ENCODE measurements around the gene TRIM74. TPM values are rescaled to one million over a fixed set of nuclear protein-coding genes. Genes with fewer than 3 reads are reported as not detected.
A peak's percentile ranks its signal among the peaks of the same experiment; 100 is the strongest.
"Not testable (repeated sequence)": the region's sequence is repeated elsewhere in the genome, so short reads cannot be mapped to it uniquely, and the experiment has no call there.

TRIM74 gene
- polyA plus RNA-seq (2012; ENCODE audit: low read depth, missing spikeins) = 0.32 TPM

DNA sequence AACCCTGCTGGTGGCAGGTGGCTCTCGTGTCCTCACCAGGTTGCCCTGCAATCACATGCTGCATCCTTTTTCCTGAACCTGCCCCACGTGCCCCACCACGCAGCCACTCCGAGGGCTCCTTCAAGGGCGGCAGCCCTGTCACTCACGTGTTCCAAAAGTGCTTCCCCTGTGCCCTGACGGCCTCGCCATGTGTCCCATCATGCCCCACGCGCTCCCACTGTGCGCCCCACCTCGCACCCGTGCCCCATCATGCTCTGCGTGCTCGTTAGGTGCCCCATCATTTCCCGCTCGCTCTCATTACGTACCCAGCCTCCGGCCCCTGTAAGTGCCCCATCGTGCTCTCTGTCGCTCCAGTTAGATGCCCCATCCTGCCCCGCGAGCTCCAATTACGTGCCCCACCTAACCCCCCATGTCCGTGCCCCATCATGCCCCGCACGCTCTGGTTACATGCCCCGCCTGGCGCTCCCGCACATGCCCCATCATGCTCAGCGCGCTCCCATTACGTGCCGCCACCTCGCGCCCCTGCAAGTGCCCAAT, at the start of gene TRIM74:
Gene TRIM74, minus strand, starts transcription at position 487 of the 537 bp plus-strand sequence. CDS start 3,309 bp downstream, outside the sequence.
- not testable (repeated sequence) for FAIRE-seq; DNase-seq (ENCODE audit: insufficient read length, low spot score)

DNA sequence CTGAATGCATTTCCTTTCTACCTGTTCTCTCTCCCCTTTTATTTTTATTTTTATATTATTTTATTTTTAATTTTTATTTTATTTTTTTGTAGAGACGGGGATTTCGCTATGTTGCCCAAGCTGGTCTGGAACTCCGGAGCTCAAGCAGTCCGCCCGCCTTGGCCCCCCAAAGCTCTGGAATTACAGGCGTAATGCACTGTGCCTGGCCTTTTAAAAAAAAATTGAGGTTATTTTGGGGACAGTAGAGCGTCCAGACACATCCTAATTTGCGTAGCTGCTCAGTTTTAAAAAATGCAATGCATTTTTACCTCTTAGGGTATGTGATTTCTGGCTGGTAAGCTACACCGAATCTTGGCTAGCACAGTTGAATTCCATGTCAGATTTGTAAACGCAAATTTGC, 37.2 kb upstream of the TRIM74 start:
- FAIRE-seq = not testable (repeated sequence)

DNA sequence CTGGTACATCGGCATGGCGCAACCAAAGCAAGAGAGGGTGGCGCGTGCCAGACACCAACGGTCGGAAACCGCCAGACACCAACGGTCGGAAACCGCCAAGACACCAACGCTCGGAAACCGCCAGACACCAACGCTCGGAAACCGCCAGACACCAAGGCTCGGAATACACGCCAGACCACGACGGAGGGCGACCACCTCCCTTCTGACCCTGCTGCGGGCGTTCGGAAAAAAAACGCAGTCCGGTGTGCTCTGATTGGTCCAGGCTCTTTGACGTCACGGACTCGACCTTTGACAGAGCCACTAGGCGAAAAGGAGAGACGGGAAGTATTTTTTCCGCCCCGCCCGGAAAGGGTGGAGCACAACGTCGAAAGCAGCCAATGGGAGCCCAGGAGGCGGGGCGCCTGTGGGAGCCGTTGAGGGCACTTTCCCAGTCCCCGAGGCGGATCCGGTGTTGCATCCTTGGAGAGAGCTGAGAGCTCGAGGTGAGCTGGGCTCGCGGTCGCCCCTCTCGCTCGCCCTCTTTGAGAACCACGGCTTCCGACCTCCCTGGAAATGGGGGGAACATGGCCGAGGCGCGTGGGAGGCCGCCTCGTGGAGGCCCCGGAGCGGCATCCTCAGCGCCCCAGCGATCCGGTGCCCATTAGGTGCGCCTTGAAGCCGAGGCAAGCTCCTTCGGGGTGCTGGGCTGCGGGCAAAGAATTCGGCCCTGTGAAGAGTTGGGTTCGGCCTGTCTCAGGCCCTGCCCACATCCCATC, 36.6 kb upstream of the TRIM74 start:
- not testable (repeated sequence) for FAIRE-seq; DNase-seq (ENCODE audit: insufficient read length, low spot score)
- TF ChIP-seq TAF1 (IDR thresholded peaks at IDR 0.05; ENCODE audit: low read depth, low read length) = peak; percentile 87
- 0 out of 2 replicates have a peak, but pooled peaks have one; percentile 16 for TF ChIP-seq POU2F2 (IDR thresholded peaks at IDR 0.05; ENCODE audit: low read depth, low read length)
- peak; percentile 94 for TF ChIP-seq POLR2AphosphoS5 (IDR thresholded peaks at IDR 0.05; ENCODE audit: low read depth, low read length)
- peak; percentile 91 for TF ChIP-seq POLR2A (IDR thresholded peaks at IDR 0.05; ENCODE audit: low read depth, low read length)

More for the DNA sequence above, 37.2 kb upstream of the TRIM74 start:
- not testable (repeated sequence) for DNase-seq (ENCODE audit: insufficient read length, low spot score)

DNA sequence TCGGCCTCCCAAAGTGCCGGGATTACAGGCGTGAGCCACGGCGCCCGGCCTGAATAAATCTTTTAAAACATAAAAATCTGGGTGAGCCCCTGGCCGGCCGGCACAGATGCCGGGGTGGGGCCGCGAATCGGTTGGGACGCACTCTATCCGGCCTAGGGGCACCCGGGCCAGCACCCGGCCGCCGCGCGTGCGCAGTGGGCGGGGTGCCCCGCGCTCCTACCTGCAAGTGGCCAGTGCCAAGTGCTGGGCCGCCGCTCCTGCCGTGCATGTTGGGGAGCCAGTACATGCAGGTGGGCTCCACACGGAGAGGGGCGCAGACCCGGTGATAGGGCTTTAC, 36.1 kb upstream of the TRIM74 start:
- FAIRE-seq; DNase-seq (ENCODE audit: insufficient read length, low spot score): not testable (repeated sequence)

DNA sequence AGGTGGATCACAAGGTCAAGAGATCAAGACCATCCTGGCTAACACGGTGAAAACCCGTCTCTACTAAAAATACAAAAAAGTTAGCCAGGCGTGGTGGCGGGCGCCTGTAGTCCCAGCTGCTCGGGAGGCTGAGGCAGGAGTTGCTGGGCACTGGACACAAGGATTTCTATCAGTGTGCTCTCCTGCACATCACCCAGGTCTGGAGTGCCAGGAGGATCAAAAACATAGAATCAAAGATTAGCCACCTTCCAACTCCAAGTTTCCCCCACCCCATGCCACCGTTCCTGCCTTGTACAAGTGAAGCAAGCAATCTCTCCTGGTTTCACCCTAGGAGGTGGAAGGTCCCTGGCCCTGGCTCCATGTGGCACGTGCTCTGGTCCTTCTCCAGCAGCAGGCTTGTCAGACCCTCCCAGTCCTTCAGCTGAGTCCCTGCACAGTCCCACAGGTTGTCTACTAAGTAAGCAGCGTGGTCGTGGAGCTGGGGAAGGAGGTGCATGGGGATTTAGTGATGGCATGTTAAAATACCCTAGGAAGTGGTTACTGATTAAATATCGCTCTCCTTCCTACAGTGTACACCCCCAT, 28.7 kb upstream of the TRIM74 start:
- FAIRE-seq; DNase-seq (ENCODE audit: insufficient read length, low spot score): not testable (repeated sequence)

DNA sequence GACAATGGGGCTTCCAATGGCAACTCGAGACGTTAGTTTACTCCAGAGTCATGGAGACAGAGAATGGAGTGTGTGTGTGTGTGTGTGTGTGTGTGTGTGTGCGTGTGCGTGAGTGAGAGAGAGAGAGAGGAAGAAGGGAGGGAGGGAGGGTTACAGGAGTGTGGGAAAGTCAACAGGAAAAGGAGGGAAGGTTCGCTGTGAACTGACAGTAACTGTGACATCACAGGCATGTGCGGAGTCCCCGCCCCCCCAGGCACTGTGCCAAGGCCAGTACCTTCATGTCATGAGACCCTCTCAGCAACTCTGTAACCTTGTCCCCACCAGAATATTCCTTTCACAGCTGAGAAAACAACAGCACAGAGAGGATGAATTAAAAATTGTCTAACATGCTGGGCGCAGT, 28.2 kb upstream of the TRIM74 start:
- not testable (repeated sequence) for FAIRE-seq; DNase-seq (ENCODE audit: insufficient read length, low spot score)

DNA sequence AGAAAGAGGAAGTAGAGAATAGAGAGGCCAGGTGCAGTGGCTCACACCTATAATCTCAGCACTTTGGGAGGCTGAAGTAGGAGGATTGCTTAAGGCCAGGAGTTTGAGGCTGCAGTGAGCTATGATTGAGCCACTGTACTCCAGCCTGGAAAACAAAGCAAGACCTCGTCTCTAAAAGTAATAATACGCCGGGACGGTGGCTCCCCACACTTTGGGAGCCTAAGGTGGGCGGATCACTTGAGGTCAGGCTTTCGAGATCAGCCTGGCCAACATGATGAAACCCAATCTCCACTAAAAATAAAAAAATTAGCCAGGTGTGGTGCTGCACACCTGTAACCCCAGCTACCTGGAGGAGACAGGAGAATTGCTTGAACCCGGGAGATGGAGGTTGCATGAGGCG, 26.2 kb upstream of the TRIM74 start:
- FAIRE-seq; DNase-seq (ENCODE audit: insufficient read length, low spot score): not testable (repeated sequence)

DNA sequence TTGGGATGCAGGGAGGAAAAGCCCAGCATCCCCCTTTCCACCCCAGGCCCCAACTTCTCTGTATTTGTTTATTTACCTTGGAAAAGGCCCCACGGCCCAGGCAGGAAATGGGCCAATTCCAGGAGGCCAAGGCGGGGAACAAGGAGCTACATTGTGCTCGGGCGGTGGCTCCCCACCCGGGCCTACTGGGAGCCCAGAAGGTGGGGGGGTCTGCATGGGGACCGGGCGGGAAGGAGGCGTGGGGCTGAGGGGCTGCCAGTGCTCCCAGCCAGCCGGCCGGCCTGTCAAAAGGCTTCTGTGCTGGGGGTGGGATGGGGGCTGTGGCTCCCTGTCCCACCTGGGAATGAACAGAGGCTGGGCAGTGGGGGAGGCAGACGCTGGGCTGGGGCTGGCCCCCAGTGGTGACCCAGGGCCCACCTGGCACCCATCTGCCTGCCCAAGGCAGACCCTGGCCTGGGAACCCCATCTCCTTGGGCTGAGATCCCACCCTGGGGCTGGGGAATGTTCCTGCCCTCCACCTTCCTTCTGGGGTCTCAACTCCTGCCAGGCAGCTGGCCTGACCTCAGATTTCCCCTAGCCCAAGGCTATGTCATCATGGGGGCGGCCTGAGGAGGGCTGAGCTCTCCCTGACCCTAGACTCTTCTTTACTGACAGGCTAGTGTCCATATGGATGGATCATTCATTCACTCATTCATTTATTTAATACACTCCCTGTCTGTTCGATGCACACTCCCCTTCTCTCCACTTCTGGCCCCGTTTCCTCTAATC, 21.1 kb upstream of the TRIM74 start:
- DNase-seq (ENCODE audit: insufficient read length, low spot score); FAIRE-seq: not testable (repeated sequence)

DNA sequence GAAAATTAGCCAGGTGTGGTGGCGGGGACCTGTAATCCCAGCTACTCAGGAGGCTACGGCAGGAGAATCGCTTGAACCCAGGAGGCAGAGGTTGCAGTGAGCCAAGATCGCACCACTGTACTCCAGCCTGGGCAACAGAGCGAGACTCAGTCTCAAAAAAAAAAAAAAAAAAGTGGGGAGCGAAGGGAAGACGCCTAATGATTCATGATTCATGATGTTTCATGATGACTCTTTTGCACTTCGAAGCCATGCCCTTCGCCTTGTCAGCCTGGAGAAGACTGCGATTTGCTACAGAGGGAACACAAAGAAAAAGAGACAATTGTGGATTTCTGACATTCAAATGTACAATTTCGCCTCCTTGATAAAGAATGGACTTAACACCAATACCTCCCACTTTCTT, 12.8 kb upstream of the TRIM74 start:
- not testable (repeated sequence) for DNase-seq (ENCODE audit: insufficient read length, low spot score); FAIRE-seq

DNA sequence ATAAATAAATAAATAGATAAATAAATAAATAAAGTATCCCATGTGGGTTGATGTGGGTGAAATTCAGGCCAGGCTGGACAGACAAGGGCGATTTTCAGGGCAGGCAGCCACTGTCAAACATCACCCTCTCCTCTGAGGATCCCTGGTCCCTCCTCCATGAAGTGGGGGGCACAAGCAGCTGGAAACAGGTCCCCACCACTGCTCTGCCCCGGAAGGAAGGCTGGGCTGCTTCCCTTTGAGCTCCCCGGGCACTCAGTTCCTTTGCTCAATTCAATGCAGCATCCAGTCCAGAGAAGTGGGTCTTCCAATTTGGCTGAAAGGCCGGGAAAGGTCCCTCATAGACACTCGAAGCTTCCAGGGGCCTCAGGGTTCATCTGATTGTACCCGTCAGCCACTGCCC, 11.1 kb upstream of the TRIM74 start:
- FAIRE-seq; DNase-seq (ENCODE audit: insufficient read length, low spot score): not testable (repeated sequence)

DNA sequence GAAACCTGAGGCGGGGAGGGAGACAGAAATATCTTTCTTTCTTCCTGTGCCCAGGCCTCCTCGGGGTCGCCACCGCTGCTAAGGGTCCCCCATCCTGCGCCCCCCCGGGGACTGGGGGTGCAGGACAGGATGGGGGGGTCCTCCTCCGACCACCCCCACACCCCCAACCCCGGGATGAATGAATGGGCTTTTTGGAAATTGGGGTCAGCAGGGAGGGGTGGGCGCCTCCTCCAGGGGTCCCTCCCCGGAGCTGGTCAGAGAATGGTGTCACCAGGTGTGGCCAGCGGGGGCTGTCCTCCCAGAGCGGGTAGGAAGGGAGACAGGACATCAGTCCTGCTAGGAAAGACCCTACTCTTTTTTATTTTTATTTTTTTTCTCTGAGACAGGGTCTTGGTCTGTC, 7.2 kb upstream of the TRIM74 start:
- DNase-seq (ENCODE audit: insufficient read length, low spot score) = not testable (repeated sequence)

DNA sequence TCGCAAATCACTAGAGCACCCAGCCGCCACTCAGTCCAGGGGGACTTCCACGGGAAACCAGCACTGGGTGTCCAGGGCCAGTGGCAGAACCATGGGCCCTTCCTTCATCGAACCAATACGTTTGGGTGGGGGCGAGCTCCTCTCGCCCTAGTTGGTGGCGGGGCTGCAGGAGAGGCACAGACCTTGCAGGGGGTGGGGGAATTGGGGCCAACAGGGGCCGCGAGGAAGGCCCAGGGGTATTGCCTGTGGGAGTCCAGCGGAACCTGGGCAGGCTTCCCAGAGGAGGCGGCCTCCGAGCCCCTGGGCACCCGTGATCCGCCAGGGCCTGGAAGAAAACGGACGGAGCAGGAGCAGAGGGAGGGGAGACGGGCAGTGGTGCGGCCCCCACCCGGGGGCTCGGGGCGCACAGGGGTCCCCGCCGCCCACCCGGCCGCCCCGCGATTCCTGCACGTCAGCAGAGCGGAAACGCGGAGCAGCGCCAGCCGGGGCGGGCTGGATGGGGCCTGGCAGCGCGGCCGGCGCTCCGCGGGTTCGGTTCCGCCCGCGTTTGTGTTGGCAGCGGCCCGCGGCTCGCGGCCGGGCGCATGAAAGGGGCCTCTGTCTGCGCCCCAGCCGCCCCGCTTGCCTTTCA, 6.5 kb upstream of the TRIM74 start:
- not testable (repeated sequence) for FAIRE-seq; DNase-seq (ENCODE audit: insufficient read length, low spot score)

More for the DNA sequence above, 7.2 kb upstream of the TRIM74 start:
- not testable (repeated sequence) for FAIRE-seq

DNA sequence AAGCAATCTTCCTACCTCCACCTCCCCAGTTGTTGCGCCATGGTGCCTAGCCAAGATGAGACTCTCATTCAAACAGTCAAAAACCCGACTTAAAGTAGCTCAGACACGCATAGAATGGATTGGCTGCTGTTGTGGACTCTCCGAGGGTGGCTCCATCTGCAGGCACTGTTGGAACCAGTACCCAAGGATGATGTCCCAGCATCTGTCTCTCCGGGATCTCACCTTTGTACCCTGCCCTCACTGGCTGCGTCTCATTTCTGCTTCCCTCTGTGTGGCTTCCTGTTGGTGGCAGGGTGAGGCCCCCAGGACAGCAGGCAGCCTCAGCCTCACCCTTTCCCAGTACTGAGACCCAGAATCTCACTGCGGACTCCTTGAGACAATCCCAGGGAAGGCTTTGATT, 5.5 kb upstream of the TRIM74 start:
- DNase-seq (ENCODE audit: insufficient read length, low spot score); FAIRE-seq: not testable (repeated sequence)

DNA sequence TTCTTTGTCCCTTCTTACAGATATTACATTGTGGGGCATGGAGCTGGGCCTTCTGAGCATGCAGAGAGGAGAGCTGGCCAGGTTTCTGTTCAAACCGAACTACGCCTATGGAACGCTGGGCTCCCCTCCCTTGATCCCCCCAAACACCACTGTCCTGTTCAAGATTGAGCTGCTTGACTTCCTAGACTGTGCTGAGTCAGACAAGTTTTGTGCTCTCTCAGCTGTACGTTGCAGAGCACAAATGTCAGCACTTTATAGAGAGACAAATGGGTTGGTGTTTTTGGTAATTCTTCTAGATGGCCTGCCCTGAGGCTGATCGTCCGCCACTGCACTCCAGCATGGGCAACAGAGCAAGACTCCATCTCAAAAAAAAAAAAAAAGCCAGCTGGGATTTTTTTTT, 2.2 kb upstream of the TRIM74 start:
- DNase-seq (ENCODE audit: insufficient read length, low spot score); FAIRE-seq: not testable (repeated sequence)

DNA sequence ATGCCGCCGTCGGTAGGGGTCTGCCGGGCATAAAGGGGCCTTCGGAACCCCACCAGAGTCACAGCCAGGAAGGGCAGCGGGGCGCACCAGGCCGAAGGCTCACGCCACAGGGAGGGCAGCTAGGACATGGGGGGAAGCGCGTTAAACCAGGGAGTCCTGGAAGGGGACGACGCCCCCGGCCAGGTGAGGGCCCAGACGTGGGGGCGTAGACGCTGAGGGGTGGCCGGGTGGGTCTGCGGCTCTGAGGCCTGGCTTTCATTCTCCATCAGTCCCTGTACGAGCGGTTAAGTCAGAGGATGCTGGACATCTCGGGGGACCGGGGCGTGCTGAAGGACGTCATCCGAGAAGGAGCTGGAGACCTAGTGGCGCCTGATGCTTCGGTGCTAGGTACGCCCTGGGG, 422 bp upstream of the TRIM74 start:
- not testable (repeated sequence) for FAIRE-seq; DNase-seq (ENCODE audit: insufficient read length, low spot score)

DNA sequence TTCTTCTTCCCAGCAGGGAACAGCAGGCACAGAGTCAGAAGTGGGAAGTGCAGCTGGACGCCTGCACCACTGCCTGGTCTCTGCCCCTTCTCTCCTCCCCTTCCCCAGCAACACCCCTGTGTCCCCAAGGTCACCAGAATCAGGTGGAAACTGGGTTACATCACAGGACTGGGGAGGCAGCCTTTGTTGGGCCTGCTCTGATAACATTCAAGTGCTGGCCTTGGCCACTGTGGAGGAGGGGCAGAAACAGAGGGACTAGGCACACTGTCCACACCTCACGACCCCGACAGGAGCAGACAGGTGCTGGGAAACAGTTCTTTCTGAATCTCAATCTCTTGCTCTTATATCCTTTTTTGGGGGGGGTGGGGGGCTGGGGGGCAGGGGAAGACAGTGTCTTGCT, 2.4 kb downstream of the TRIM74 start:
- not testable (repeated sequence) for DNase-seq (ENCODE audit: insufficient read length, low spot score); FAIRE-seq

DNA sequence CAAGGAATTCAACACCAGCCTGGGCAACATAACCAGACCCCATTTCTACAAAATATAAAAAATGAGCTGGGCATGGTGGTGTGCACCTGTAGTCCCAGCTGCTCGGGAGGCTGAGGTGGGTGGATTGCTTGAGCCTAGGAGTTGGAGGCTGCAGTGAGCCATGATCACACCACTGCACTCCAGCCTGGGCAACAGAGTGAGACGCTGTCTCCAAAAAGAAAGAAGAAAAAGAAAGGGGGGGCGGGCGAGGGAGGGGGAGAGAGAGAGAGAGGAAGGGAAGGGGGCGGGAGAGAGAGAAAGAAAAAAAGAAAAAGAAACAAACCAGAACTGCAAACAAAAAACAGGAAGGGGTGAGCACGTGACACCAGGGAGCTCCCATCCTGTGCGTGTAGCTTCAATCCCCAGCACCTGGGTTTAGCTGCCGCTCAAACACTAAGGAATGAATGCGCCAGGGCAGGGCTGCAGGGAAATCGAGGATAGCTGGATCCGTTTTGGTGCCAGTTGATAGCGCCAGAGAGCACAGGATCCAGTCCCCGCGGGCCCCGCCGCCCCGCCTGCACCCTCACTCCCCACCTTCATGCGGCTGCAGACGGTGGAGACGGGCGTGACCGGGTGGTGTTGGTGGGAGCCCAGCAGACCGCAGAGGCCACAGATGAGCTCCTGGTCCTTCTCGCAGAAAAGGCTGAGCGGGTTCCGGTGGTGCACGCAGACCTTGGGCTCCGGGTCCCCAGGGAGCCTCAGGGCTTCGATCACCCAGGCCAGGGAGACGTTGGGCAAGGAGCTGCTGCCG, 3.9 kb downstream of the TRIM74 start:
- not testable (repeated sequence) for DNase-seq (ENCODE audit: insufficient read length, low spot score)
- FAIRE-seq = peak; percentile 31

DNA sequence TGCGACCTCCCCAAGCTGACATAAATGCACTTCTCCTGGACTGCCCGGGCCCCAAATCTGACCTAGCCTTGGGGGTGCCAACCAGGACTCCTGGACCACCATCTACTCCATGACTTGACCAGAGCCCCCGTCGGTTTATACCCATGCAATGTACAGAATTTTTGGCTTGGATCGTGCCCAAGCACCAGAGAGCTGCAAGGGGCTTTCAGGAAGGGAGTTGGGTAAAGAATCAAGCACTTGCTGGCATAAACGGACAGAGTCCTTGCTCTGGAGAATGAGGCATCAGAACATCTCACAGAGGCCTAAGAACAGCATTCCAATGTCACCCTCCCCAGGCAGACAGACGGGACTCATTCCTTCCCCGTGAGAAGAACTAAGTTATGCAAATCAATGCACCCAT, 6.2 kb downstream of the TRIM74 start:
- DNase-seq (ENCODE audit: insufficient read length, low spot score); FAIRE-seq: not testable (repeated sequence)
